ENCODE measurements around the gene CEL.

DNA sequence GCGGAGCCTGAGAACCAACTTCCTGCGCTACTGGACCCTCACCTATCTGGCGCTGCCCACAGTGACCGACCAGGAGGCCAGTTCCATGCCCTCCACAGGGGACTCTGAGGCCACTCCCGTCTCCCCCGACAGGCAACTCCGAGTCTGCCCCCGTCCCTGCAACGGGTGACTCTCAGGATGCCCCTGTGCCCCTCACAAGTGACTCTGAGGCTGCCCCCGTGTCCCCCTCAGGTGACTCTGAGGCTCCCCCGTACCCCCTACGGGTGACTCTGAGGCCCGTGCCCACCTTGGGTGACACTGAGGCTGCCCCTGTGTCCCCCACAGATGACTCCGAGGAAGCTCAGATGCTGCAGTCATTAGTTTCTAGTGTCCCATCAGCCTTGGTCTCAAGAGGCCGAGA, 25.1 kb downstream of the CEL start:
- TF ChIP-seq, protein P1, sequence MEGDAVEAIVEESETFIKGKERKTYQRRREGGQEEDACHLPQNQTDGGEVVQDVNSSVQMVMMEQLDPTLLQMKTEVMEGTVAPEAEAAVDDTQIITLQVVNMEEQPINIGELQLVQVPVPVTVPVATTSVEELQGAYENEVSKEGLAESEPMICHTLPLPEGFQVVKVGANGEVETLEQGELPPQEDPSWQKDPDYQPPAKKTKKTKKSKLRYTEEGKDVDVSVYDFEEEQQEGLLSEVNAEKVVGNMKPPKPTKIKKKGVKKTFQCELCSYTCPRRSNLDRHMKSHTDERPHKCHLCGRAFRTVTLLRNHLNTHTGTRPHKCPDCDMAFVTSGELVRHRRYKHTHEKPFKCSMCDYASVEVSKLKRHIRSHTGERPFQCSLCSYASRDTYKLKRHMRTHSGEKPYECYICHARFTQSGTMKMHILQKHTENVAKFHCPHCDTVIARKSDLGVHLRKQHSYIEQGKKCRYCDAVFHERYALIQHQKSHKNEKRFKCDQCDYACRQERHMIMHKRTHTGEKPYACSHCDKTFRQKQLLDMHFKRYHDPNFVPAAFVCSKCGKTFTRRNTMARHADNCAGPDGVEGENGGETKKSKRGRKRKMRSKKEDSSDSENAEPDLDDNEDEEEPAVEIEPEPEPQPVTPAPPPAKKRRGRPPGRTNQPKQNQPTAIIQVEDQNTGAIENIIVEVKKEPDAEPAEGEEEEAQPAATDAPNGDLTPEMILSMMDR (IDR thresholded peaks at IDR 0.05; ENCODE audit: insufficient read depth, low read depth, low read length): no peak
- TF ChIP-seq EZH2 (IDR thresholded peaks at IDR 0.05; ENCODE audit: insufficient read depth, low read length): no peak
